Renal cortical epithelial cell (primary cell): Measurements from ENCODE around the gene GGPS1. TPM values are rescaled to one million over a fixed set of nuclear protein-coding genes. Genes with fewer than 3 reads are reported as not detected.
"Not testable (repeated sequence)": the region's sequence is repeated elsewhere in the genome, so short reads cannot be mapped to it uniquely, and the experiment has no call there.

ENCODE experiments used
- DNase-seq: peaks from one replicate; pipeline ENCODE4 v3.0.0-alpha.2; 2011; ENCODE audit warnings: low read depth
- total RNA-seq: library from RNA; depleted of rRNA; stranded (reverse); fragments of >200 nt; gene quantifications from 2 replicates; pipeline ENCODE4 v1.2.3, GENCODE V29; 2014

GGPS1 gene
- 34.2 and 48.0 TPM in 2 replicates for total RNA-seq

GRCh38 chr1:235328271-235329138, at the start of gene GGPS1:
TSS of gene GGPS1 (plus strand) at chr1:235328570. CDS start at chr1:235335265, 6,695 bp downstream.
- DNase-seq = peak; percentile 100

- DNase-seq = no peak
Observed at GRCh38 chr1:235278915-235279292, 49.5 kb upstream of the GGPS1 start.

- DNase-seq = no peak
Observed at GRCh38 chr1:235279694-235280093, 48.7 kb upstream of the GGPS1 start.

- no peak for DNase-seq
Observed at GRCh38 chr1:235280467-235280866, 47.9 kb upstream of the GGPS1 start.

GRCh38 chr1:235283636-235284035, 44.7 kb upstream of the GGPS1 start:
- not testable (repeated sequence) for DNase-seq

- DNase-seq = no peak
Observed at GRCh38 chr1:235284231-235284769, 44.1 kb upstream of the GGPS1 start.

- DNase-seq = no peak
Observed at GRCh38 chr1:235286667-235287066, 41.7 kb upstream of the GGPS1 start.

- no peak for DNase-seq
Observed at GRCh38 chr1:235287208-235287882, 41.0 kb upstream of the GGPS1 start.

- no peak for DNase-seq
Observed at GRCh38 chr1:235289859-235290739, 38.3 kb upstream of the GGPS1 start.

GRCh38 chr1:235290740-235291502, 37.4 kb upstream of the GGPS1 start:
- no peak for DNase-seq

GRCh38 chr1:235291599-235292091, 36.7 kb upstream of the GGPS1 start:
- DNase-seq = no peak

GRCh38 chr1:235292790-235293189, 35.6 kb upstream of the GGPS1 start:
- DNase-seq = no peak

- no peak for DNase-seq
Observed at GRCh38 chr1:235293322-235293942, 34.9 kb upstream of the GGPS1 start.

- peak; percentile 90 for DNase-seq
Observed at GRCh38 chr1:235295902-235296350, 32.4 kb upstream of the GGPS1 start.

- no peak for DNase-seq
Observed at GRCh38 chr1:235296729-235297128, 31.6 kb upstream of the GGPS1 start.

- peak; percentile 36 for DNase-seq
Observed at GRCh38 chr1:235297579-235297978, 30.8 kb upstream of the GGPS1 start.

GRCh38 chr1:235298758-235299157, 29.6 kb upstream of the GGPS1 start:
- DNase-seq = no peak

- no peak for DNase-seq
Observed at GRCh38 chr1:235299169-235299858, 29.1 kb upstream of the GGPS1 start.

- DNase-seq = no peak
Observed at GRCh38 chr1:235302143-235302542, 26.2 kb upstream of the GGPS1 start.
